ENCODE results near the gene ARHGEF2. TPM values are rescaled to one million over a fixed set of nuclear protein-coding genes. Genes with fewer than 3 reads are reported as not detected.

ARHGEF2 gene
- total and polyA plus RNA-seq, 2 of the 13 experiments (the other 11 are each of a cell fraction or from before 2014, with no cell fraction given) = 16.1 to 32.1 TPM

DNA sequence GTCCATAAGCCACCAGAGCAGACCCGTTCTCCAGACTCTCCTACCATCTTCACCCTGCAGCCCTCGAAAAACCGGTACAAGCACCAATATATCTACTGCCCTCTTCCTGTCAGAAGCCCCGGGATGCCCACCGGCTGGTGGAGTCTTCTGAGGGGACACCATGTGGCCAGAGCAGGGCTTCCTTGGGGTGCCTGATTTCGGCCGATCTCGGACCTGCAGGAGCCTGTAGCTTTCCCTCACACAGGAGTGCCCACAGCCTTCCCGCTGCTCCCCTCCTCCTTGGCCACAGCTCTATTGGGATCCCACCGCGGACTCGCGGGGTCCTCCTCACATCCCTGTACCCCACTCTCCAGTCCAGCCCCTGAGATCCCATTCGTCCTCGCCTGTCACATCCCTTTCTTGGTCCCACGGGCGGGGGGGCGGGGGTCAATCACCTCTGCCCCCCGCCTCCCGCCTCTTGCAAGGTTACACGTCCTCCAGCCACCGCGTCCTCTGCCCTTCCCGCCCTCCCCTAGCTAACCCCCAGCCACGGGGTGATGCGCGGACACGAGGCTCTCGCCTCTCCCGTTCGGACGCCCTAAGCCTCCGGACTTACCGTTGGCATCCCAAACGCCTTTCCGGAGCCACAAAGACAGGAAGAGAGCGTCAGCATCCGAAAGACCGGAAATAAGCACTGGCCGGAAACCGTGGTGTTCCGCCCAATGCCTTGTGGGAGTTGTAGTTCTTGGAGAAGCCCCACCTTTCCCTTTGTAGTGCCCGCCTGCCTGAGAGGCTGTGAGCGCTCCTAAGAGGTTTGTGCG is 42.1 kb upstream of the ARHGEF2 start, which contains the start of gene SSR2 (continued):
- TF ChIP-seq MAZ (IDR thresholded peaks at IDR 0.05; ENCODE audit: borderline replicate concordance, low read depth, low read length) (no peak), MAZ (CRISPR knock-in tag; IDR thresholded peaks at IDR 0.05; ENCODE audit: low read depth) (peak; percentile 60; the same call in 1 of the 2 replicates), ELF4 (CRISPR knock-in tag; IDR thresholded peaks at IDR 0.05; ENCODE audit: borderline replicate concordance) (0 out of 2 replicates have a peak, but pooled peaks have one; percentile 39), ZFX (CRISPR knock-in tag; IDR thresholded peaks at IDR 0.05; ENCODE audit: low read depth) (peak; percentile 37; the same call in 1 of the 2 replicates), ZNF563 (CRISPR knock-in tag; IDR thresholded peaks at IDR 0.05) (no peak), FOXK1 (CRISPR knock-in tag; IDR thresholded peaks at IDR 0.05; ENCODE audit: borderline replicate concordance, low read depth) (peak; percentile 71; the same call in 1 of the 2 replicates), NFKB2 (CRISPR knock-in tag; IDR thresholded peaks at IDR 0.05; ENCODE audit: borderline replicate concordance) (no peak), ZFP36L1 (CRISPR knock-in tag; IDR thresholded peaks at IDR 0.05) (no peak), TCF7 (IDR thresholded peaks at IDR 0.05; ENCODE audit: low read depth) (peak; percentile 87), AGO2 (optimal IDR thresholded peaks at IDR 0.05; ENCODE audit: low read depth, low read length) (peak; percentile 31), HNRNPLL (IDR thresholded peaks at IDR 0.05; ENCODE audit: low read depth, low read length, poor library complexity, severe bottlenecking) (peak; percentile 48), NR2F2 (IDR thresholded peaks at IDR 0.05; ENCODE audit: borderline replicate concordance, low read depth) (peak; percentile 42; the same call in 1 of the 2 replicates), ERF (CRISPR knock-in tag; IDR thresholded peaks at IDR 0.05) (peak; percentile 44; the same call in 1 of the 2 replicates), HOXD1 (CRISPR knock-in tag; IDR thresholded peaks at IDR 0.05) (no peak), CEBPG (CRISPR knock-in tag; IDR thresholded peaks at IDR 0.05) (no peak), SIN3A (IDR thresholded peaks at IDR 0.05; ENCODE audit: borderline replicate concordance, low read depth, low read length) (peak; percentile 65; the same call in 1 of the 2 replicates)
- TF ChIP-seq, protein P1, sequence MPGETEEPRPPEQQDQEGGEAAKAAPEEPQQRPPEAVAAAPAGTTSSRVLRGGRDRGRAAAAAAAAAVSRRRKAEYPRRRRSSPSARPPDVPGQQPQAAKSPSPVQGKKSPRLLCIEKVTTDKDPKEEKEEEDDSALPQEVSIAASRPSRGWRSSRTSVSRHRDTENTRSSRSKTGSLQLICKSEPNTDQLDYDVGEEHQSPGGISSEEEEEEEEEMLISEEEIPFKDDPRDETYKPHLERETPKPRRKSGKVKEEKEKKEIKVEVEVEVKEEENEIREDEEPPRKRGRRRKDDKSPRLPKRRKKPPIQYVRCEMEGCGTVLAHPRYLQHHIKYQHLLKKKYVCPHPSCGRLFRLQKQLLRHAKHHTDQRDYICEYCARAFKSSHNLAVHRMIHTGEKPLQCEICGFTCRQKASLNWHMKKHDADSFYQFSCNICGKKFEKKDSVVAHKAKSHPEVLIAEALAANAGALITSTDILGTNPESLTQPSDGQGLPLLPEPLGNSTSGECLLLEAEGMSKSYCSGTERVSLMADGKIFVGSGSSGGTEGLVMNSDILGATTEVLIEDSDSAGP (CRISPR knock-in tag; IDR thresholded peaks at IDR 0.05; ENCODE audit: borderline replicate concordance) = no peak
- TF ChIP-seq, protein P2, sequence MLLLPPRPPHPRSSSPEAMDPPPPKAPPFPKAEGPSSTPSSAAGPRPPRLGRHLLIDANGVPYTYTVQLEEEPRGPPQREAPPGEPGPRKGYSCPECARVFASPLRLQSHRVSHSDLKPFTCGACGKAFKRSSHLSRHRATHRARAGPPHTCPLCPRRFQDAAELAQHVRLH (CRISPR knock-in tag; IDR thresholded peaks at IDR 0.05; ENCODE audit: borderline replicate concordance, low read depth) = 0 out of 2 replicates have a peak, but pooled peaks have one; percentile 48
- TF ChIP-seq, protein P3, sequence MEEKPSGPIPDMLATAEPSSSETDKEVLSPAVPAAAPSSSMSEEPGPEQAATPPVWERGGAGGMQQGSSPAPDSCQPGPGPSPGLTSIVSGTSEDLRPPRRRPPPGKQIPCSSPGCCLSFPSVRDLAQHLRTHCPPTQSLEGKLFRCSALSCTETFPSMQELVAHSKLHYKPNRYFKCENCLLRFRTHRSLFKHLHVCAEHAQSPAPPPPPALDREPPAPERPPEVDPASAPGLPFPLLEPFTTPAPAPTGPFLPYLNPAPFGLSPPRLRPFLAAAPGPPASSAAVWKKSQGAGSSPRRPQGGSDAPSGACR (CRISPR knock-in tag; IDR thresholded peaks at IDR 0.05) = no peak
- TF ChIP-seq, protein P4, sequence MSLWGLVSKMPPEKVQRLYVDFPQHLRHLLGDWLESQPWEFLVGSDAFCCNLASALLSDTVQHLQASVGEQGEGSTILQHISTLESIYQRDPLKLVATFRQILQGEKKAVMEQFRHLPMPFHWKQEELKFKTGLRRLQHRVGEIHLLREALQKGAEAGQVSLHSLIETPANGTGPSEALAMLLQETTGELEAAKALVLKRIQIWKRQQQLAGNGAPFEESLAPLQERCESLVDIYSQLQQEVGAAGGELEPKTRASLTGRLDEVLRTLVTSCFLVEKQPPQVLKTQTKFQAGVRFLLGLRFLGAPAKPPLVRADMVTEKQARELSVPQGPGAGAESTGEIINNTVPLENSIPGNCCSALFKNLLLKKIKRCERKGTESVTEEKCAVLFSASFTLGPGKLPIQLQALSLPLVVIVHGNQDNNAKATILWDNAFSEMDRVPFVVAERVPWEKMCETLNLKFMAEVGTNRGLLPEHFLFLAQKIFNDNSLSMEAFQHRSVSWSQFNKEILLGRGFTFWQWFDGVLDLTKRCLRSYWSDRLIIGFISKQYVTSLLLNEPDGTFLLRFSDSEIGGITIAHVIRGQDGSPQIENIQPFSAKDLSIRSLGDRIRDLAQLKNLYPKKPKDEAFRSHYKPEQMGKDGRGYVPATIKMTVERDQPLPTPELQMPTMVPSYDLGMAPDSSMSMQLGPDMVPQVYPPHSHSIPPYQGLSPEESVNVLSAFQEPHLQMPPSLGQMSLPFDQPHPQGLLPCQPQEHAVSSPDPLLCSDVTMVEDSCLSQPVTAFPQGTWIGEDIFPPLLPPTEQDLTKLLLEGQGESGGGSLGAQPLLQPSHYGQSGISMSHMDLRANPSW (CRISPR knock-in tag; IDR thresholded peaks at IDR 0.05; ENCODE audit: borderline replicate concordance) = 0 out of 2 replicates have a peak, but pooled peaks have one; percentile 5
- TF ChIP-seq, protein P5, sequence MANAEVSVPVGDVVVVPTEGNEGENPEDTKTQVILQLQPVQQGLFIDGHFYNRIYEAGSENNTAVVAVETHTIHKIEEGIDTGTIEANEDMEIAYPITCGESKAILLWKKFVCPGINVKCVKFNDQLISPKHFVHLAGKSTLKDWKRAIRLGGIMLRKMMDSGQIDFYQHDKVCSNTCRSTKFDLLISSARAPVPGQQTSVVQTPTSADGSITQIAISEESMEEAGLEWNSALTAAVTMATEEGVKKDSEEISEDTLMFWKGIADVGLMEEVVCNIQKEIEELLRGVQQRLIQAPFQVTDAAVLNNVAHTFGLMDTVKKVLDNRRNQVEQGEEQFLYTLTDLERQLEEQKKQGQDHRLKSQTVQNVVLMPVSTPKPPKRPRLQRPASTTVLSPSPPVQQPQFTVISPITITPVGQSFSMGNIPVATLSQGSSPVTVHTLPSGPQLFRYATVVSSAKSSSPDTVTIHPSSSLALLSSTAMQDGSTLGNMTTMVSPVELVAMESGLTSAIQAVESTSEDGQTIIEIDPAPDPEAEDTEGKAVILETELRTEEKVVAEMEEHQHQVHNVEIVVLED (CRISPR knock-in tag; IDR thresholded peaks at IDR 0.05; ENCODE audit: borderline replicate concordance) = peak; percentile 64; the same call in 1 of the 2 replicates

All from HepG2 (cell line).